ENCODE data around the gene POMGNT2.

GRCh38 chr3:43104660-43105595, 951 bp downstream of the POMGNT2 start:
- no peak for TF ChIP-seq CTCF (IDR thresholded peaks at IDR 0.05)
- no peak for TF ChIP-seq REST (IDR thresholded peaks at IDR 0.05; ENCODE audit: insufficient read depth in 1 of 2, low read depth in 2 of 2, low read length in 1 of 2)
- TF ChIP-seq POLR2AphosphoS5 (IDR thresholded peaks at IDR 0.05; ENCODE audit: low read depth, low read length): no peak
- no peak for TF ChIP-seq TCF7L2 (IDR thresholded peaks at IDR 0.05; ENCODE audit: low read depth, low read length)

All from Panc1 (cell line).